ENCODE measurements around the gene IRAK4. TPM values are rescaled to one million over a fixed set of nuclear protein-coding genes. Genes with fewer than 3 reads are reported as not detected.

Gene IRAK4
- 16.1 and 20.3 TPM in 2 replicates for total RNA-seq

- TF ChIP-seq, protein P1, sequence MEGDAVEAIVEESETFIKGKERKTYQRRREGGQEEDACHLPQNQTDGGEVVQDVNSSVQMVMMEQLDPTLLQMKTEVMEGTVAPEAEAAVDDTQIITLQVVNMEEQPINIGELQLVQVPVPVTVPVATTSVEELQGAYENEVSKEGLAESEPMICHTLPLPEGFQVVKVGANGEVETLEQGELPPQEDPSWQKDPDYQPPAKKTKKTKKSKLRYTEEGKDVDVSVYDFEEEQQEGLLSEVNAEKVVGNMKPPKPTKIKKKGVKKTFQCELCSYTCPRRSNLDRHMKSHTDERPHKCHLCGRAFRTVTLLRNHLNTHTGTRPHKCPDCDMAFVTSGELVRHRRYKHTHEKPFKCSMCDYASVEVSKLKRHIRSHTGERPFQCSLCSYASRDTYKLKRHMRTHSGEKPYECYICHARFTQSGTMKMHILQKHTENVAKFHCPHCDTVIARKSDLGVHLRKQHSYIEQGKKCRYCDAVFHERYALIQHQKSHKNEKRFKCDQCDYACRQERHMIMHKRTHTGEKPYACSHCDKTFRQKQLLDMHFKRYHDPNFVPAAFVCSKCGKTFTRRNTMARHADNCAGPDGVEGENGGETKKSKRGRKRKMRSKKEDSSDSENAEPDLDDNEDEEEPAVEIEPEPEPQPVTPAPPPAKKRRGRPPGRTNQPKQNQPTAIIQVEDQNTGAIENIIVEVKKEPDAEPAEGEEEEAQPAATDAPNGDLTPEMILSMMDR (IDR thresholded peaks at IDR 0.05; ENCODE audit: insufficient read depth, low read depth, low read length) = peak; percentile 33
- peak; percentile 98 for DNase-seq (ENCODE audit: low read depth)
- peak within 1 kb of the TSS; percentile 87 for H3K4me3 ChIP-seq (ENCODE audit: low read depth, low read length)
These were observed at the start of gene IRAK4, which contains the start of gene PUS7L for GRCh38 chr12:43758728-43759563. Gene IRAK4, plus strand, starts transcription at chr12:43758951. Its CDS starts 9,161 bp downstream, at chr12:43768112. Gene PUS7L, minus strand, starts transcription at chr12:43758790. Its CDS starts 3,545 bp downstream, at chr12:43755245.

- no peak overlapping the region for H3K4me3 ChIP-seq (ENCODE audit: low read depth, low read length)
- DNase-seq (ENCODE audit: low read depth) = peak; percentile 31
- TF ChIP-seq, protein P1 (IDR thresholded peaks at IDR 0.05; ENCODE audit: insufficient read depth, low read depth, low read length) = no peak
These were observed 47.4 kb upstream of the IRAK4 start for GRCh38 chr12:43711348-43711747.

DNA sequence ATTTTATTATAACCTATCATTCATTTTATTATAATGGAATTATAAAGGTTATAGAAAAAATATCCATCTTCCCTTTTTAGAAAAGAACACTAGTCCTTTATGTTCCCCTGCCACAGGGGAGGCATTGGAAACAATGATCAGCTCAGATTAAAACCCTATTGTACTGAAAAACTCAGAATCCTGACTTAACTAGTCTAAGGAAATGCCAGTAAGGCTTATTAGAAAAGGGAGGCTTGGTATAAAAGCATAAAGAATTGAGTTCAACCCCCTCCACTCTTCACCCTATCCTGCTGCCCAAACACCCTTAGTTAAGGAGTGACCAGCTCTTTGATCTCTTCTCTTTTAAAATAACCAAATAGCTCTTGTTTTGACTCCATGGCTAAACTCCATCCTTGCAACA is 36.1 kb upstream of the IRAK4 start:
- TF ChIP-seq, protein P1 (IDR thresholded peaks at IDR 0.05; ENCODE audit: insufficient read depth, low read depth, low read length) = no peak
- DNase-seq (ENCODE audit: low read depth) = no peak
- H3K4me3 ChIP-seq (ENCODE audit: low read depth, low read length) = no peak overlapping the region

DNA sequence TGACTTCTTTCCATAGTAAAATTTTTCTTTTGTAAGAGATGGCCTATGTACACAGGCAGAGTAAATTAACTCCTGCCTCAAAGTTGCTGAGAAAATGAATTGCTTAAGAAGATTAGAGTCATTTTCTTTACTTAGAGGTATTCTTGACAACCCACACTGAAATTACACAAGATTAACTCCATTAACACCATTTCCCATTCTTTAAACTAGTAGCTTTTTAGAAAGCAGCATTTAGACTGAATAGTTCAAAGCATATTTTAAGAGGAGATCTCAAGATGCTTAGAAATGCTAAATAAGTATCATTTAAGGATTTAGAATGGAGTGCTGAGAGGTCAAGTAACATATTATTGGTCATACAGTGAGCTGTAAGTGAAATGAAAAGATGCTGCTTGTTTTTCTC is 35.6 kb upstream of the IRAK4 start:
- no peak for DNase-seq (ENCODE audit: low read depth)
- TF ChIP-seq, protein P1 (IDR thresholded peaks at IDR 0.05; ENCODE audit: insufficient read depth, low read depth, low read length) = no peak
- H3K4me3 ChIP-seq (ENCODE audit: low read depth, low read length) = no peak overlapping the region

DNA sequence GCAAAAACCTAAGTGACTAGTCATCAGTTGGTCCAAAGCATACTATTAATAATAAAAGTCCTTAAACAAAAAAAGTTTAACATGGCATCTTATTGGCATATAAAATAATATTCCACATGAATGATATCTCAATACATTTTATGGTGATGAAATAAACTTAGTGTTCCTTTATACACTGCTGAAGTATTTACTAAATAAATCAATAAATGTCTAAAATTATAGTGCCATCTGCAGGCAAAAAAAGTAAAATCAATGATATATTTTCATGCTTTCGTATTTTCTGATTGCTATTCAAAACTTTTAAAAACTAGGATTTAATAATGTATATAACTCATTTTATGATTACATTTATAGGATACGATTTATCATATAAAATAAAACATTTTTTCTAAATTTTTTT is 30.6 kb upstream of the IRAK4 start:
- TF ChIP-seq, protein P1 (IDR thresholded peaks at IDR 0.05; ENCODE audit: insufficient read depth, low read depth, low read length) = no peak
- no peak overlapping the region for H3K4me3 ChIP-seq (ENCODE audit: low read depth, low read length)
- DNase-seq (ENCODE audit: low read depth) = no peak

DNA sequence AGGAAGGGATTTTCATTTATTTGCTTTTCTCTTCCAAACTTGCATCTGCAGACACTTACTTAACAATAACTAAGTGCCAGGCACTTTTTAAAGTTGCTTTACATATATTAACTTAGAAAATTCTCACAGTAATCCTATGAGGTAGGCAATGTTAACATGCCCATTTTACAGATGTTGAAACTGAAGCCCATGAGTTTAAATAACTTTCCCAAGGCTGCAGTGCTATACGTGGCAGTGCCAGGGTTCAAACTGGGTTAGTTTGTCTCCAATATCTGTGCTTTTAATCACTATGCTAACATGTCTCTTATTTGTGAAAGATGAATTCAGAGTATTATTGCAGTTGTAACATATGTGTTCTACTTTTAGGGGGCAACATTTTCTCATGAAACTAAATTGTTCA is 30.1 kb upstream of the IRAK4 start:
- TF ChIP-seq, protein P1 (IDR thresholded peaks at IDR 0.05; ENCODE audit: insufficient read depth, low read depth, low read length) = no peak
- no peak for DNase-seq (ENCODE audit: low read depth)

More for the DNA sequence above, 30.1 kb upstream of the IRAK4 start:
- H3K4me3 ChIP-seq (ENCODE audit: low read depth, low read length) = no peak overlapping the region
